GM21723 (cell line): ENCODE results near the gene RHBDD2.
"Not testable (repeated sequence)": the region's sequence is repeated elsewhere in the genome, so short reads cannot be mapped to it uniquely, and the experiment has no call there.

Source experiments
- ATAC-seq: cut with Tn5 transposase; IDR thresholded peaks from one replicate; pipeline ENCODE4 v1.9.1; 2021; ENCODE audit warnings: mild to moderate bottlenecking, moderate library complexity; ENCODE audit not compliant: unreplicated experiment

The RHBDD2 gene

DNA sequence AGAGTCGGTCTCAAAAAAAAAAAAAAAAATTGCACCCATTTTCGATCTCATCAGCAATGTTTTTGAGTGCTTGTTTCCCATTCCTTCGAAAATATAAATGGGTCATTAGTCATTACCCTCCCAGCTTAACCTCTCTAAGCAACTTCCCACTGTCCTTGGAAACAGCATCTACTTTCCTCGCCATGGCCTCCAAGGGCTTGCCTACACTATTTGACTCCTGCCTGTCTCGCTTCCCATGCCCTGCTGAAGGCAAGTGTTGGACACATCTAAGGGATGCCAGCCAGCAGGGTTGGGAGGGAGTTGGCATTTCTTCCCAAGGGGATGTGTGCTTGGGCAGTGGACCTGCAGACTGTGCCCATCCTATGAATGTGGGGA lies 12.7 kb upstream of the RHBDD2 start:
- no peak for ATAC-seq

GRCh38 chr7:75866489-75867389 lies 12.1 kb upstream of the RHBDD2 start:
- ATAC-seq, result no peak

- ATAC-seq, result no peak
Measured at GRCh38 chr7:75867390-75867717, 11.5 kb upstream of the RHBDD2 start.

GRCh38 chr7:75868153-75868552 lies 10.7 kb upstream of the RHBDD2 start:
- no peak for ATAC-seq

DNA sequence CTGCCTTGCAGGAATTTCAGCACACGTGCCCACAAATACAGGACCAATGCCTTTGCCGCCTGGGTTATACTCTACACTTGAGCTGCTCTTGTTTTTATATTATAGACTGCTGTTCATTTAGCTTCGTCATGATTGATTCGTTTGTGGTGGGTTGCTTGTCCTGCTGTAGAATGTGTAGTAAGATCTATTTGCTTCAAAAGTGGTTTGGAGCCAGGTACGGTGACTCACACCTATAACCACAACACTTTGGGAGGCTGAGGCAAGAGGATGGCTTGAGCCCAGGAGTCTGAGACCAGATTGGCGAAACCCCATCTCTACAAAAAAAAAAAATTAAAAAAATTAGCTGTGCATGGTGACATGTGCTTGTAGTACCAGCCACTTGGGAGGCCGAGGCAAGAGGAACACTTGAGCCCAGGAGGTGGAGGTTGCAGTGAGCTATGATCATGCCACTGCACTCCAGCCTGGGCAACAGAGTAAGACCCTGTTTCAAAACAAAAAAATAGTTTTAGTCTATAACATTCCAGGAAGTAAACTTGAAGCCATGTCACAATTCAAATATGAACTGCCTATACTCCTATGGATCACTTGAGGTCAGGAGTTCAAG lies 9.0 kb upstream of the RHBDD2 start:
- no peak for ATAC-seq

- no peak for ATAC-seq
Measured at GRCh38 chr7:75870557-75871161, 8.2 kb upstream of the RHBDD2 start.

- no peak for ATAC-seq
Measured at GRCh38 chr7:75872073-75872782, 6.6 kb upstream of the RHBDD2 start.

DNA sequence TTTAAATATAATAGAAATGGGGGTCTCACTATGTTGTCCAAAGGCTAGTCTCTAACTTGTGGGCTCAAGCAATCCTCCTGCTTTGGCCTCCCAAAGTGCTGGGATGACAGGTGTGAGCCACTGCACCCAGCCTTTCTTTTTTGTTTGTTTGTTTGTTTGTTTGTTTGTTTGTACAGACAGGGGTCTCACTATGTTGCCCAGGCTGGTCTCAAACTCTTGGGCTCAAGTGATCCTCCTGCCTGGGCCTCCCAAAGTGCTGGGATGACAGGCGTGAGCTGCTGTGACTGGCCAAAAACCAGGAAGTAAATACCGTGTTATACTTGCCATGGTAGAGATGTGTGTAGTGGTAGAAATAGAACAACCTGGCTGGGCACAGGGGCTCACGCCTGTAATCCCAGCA lies 4.7 kb upstream of the RHBDD2 start:
- not testable (repeated sequence) for ATAC-seq

DNA sequence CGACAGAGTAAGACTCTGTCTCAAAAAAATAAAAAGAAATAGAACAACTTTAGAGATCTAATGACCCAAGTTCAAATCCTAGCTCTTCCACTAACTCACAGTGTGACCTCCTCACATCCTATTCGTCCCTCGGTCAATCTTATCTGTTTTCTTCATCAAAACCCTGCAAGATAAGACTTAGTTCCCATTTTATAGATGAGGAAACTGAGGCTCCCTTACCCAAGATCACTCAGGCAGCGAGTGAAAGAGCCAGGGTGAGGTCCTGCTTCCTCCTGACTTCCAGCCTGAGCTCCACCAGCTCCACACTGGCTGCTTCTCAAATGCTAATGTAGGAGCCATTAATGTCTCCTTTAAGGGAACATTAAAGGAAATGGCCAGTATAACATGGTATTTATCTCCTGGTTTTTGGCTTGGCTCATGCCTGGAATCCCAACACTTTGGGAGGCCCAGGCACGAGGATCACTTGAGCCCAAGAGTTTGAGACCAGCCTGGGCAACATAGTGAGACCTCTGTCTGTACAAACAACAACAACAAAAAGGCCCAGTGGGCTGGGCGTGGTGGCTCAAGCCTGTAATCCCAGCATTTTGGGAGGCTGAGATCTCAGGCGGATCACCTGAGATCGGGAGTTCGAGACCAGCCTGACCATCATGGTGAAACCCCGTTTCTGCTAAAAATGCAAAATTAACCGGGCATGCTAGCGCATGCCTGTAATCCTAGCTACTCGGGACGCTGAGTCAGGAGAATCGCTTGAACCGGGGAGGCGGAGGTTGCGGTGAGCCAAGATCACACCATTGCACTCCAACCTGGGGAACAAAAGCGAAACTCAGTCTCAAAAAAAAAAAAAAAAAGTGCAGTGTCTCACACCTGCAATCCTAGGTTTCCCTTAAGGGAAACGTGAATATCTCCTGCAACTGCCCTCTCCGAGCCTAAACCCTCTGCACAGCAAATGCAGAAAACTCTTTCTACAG lies 3.4 kb upstream of the RHBDD2 start:
- no peak for ATAC-seq

GRCh38 chr7:75876126-75876881 lies 2.5 kb upstream of the RHBDD2 start:
- no peak for ATAC-seq

- ATAC-seq, result peak; percentile 49
Measured at GRCh38 chr7:75878312-75878768, 494 bp upstream of the RHBDD2 start.

- no peak for ATAC-seq
Measured at GRCh38 chr7:75879771-75880184, 944 bp downstream of the RHBDD2 start.

DNA sequence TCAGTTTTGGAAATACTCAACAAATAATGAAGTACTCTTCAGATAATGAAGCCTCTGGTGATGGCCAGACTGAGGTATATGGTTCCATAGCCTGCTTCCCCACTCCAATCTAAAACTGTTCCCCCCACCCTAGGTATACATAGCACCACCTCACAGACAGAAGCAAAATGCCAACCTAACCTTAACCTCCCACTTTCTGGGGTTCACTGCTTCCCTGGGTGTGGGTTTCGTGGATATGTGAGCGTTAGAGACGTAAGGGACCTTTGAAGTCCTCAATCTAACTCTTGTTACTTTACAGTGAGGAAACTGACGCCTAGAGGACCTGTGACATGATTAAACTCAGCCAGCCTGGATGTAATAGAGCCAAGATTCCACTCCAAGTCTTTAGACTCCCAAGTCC lies 1.4 kb downstream of the RHBDD2 start:
- ATAC-seq, result no peak

DNA sequence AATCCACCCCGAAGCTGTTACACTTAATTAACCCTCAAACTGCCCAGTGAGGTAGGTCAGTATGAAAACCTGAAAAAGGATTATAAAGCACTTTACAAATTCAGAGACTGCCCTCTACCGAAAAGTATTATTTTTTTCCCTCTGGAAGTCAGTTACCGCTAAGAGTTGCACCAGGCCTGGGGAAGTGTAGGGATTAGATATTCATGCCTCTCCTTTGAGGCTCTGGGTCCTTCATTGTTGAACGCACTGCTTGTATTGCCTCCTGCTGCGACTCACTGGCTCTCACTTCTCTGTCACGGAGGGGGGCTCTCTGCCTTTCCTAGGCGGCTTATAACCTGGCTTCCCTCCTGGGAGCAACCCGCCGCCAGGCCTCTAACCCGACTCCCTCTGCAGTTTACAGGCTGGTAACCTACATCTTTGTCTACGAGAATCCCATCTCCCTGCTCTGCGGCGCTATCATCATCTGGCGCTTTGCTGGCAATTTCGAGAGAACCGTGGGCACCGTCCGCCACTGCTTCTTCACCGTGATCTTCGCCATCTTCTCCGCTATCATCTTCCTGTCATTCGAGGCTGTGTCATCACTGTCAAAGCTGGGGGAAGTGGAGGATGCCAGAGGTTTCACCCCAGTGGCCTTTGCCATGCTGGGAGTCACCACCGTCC lies 2.7 kb downstream of the RHBDD2 start:
- ATAC-seq, result no peak

- ATAC-seq, result not testable (repeated sequence)
Measured at GRCh38 chr7:75883265-75883824, 4.5 kb downstream of the RHBDD2 start.

- ATAC-seq, result no peak
Measured at GRCh38 chr7:75884476-75884875, 5.6 kb downstream of the RHBDD2 start.

DNA sequence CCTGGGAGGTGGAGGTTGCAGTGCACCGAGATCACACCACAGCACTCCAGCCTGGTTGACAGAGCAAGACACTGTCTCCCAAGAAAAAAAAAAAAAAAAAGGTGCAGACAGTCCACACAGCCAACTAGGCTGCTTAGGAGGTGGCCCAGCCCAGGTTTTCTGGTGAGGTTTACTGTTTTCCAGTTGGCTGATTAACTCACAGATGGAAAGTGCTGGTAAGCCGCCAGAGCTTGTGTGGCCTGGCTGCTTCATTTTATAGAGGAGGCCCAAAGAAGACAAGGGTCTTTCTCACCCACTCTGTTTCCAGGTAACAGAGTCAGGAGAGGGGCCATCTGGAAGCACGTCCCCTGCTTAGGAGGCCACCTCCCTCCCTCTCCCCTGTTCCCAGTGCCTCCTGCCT lies 6.2 kb downstream of the RHBDD2 start:
- no peak for ATAC-seq

DNA sequence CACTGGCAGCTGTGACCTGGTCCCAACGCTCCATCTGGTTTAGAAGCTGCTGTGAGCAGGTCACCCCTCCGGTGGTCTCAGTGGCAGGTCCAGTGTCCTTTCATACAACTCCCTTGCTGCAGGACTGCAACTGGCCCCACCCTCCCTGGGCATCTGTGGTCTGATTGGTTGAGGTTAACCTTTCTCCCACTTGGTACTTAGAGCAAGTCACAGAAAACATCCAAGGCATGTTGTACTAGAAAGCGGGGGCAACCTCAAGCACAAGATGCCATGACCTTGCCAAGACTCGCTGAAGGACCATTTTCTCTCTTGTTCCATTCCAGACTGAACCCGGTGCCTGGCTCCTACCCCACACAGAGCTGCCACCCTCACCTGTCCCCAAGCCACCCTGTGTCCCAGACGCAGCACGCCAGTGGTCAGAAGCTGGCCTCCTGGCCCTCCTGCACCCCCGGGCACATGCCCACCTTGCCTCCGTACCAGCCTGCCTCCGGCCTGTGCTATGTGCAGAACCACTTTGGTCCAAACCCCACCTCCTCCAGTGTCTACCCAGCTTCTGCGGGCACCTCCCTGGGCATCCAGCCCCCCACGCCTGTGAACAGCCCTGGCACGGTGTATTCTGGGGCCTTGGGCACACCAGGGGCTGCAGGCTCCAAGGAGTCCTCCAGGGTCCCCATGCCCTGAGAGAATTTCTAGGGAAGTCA lies 9.0 kb downstream of the RHBDD2 start:
- no peak for ATAC-seq
